HG03025 (cell line): ENCODE data around the gene GPR45.

ENCODE experiments used
- ATAC-seq: cut with Tn5 transposase; IDR thresholded peaks from one replicate; pipeline ENCODE4 v1.9.1; 2021; ENCODE audit warnings: mild to moderate bottlenecking, moderate library complexity; ENCODE audit not compliant: unreplicated experiment, low FRiP score

Gene GPR45

DNA sequence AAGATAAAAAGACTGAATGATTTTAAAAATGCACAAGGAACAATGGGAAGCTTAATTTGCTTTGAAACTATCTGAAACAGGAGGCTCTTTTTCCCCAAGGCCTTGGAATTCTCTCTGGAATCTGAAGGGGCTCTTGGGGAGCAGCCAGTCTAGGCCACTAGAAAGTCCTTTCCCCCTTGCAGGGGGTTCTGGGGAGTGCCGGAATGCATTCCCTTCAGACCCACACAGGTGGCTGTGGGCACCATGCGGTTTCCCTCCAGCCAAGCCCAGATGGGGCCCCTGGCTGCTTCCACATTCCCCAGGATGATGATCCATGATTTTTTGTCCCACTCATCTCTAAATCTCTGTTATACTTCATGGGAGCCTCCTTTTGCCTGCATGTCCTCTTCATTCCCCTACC is 10.7 kb downstream of the GPR45 start:
- ATAC-seq: no peak

DNA sequence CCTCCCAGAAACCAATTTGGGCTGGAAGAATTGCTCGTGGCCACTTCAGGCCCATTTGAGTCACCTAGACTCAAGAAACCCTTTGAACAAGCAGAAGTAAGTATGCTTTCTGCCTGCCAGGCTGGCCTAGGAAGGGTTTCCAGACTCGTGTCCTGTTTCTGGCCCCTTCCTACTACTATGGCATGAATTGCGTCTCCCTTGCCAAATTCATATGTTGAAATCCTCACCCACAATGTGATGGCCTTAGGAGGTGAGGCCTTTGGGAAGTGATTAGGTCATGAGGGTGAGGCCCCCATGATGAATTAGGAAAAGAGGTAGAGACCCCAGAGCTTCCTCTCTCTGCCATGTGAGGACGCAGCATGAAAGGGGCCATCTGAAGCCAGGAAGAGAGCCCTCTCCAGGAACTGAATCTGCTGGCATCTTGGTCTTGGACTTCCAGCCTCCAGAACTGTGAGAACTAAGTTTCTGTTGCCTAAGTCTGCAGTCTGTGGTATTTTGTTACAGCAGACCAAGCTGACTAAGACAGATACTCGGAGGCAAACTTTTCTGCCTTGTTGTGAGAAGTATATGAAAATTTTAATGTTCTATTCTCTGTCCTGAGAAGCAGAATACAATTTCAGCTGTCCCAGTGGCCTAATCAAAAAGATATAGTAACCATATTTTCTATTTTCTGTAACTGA is 13.1 kb downstream of the GPR45 start:
- ATAC-seq: no peak

DNA sequence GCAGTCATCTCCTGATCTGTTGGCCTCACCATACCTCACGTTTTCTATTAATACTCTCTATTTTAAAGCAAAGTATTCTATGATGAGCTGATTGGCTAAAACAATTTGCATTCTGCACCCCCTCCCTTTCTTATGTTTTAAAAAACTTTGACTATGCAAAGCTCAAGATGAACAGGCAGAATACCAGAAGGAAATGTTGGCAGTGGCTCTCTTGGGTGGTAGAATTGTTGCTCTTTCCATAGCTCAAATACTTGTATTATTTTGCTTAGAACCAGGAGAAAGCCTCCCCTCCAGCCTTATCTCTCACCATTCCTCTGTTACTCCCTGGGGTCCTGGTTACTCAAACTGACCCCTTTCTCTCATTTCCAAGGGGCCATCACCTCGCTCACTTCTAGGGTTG is 14.4 kb downstream of the GPR45 start:
- ATAC-seq: no peak

DNA sequence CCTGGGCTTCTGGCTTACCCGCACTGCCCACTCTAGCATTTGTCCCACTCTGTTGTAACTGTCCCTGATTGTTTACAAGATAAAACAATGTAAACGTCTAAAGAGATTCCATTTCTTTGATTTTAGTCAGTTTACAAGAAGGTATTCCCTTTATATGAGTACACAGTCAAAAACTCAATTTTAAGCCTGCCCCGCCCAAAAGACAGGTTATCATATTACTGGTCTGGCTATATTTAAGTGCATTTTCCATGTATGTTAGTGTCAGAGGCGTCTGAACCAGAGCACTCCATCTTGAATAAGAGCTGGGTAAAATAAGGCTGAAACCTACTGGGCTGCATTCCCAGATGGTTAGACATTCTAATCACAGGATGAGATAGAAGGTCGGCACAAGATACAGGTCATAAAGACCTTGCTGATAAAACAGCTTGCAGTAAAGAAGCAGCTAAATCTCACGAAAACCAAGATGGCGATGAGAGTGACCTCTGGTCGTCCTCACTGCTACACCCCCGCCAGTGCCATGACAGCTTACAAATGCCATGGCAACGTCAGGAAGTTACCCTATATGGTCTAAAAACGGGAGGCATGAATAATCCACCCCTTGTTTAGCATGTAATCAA is 15.0 kb downstream of the GPR45 start:
- no peak for ATAC-seq

DNA sequence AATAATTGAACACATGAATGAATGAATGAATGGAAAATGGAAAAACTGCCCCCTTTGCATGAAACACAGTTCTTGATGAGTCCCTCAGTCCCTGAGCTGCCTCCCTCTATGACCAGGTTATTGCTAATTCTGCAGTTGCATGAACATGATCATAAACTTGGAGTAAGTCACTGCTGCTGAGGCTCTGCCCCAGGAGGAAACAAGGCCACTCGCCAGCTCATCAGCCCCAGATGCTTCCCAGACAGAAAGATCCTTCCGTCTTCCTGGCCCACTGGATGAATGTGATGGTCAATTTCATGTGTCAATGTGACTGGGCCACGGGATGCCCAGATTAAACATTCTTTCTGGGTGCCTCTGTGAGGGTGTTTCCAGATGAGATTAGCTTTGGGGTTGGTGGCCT is 16.4 kb downstream of the GPR45 start:
- no peak for ATAC-seq

DNA sequence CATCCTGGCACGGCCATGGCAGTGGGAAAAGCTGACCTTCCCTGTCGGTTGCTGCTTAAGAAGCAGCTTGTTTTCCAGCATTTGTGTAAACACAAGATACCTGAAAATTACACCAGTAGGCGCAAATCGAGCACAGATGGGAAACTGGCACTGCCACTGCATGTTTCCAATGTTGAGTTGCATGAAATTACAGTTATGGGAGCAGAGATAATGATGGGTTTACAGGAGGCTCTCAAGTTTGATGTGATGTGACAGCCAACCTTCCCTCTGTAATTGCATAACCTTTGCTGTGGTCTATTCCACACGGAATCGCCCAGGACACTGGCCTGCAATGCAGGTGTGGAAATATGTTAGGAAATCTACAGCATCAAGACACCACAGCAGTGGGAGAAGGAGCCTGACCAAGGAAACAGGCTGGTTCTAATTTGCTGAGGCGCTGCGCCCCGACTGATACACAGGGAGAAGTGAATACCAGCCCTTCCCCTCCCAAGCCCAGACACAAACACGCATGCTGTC is 17.4 kb downstream of the GPR45 start:
- ATAC-seq: no peak

DNA sequence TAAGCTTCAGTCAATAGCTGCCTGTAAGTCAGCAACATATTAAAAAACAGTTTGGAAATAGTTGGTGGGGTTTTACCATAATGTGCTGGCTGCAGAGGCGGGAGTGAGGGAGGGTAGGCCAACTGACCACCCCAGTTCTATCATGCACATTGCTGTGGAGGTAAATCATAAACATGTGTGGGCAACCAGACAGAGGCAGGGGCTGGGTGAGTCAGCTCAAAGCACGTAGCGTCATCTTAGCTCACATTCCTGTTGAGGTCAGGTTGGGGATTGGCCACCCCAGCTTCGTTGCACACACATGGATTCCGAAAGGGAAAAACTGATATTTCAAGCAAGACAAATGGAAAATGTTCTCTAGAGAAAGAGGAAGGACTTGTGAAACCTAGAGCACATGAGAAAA is 19.5 kb downstream of the GPR45 start:
- ATAC-seq: no peak

DNA sequence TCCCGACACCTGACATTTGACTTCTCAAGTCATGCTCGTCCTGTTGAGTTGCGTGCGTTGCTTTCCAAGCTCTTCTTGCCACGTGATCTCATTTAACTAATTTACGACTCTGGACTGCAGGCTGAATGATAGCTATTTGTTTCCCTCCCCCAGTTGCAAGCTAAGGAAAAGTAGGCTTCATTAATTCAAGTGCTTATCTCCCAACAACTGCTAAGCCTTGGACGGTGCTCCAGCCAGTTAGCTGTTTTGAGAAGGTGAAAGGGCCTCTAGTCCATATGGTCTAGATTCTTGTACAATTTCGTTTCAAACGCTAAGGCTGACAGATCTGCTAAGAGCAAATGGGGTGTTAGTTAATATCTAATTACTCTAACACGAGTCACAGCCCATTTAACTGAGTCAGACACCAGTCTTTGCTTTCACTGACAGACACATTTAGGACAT is 21.1 kb downstream of the GPR45 start:
- no peak for ATAC-seq

DNA sequence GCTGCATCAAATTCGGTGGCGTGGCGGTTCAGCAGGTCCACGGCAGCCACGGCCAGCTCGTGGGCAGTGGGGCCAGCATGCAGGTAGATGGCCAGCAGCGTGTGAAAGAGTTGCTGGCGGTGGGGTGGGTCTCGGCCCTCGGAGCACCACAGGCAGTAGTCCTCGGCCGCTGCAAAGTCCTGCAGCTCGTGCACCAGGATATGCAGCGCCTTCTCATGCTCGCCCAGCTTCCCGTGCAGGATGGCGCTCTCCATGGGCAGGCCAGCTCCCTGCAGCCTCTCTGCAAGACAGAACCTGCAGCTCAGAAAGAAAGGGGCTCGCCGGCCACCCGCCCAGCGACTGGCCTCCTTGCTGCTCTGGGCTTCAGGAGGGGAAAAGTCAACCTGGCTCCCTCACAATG is 27.9 kb downstream of the GPR45 start:
- ATAC-seq: no peak

DNA sequence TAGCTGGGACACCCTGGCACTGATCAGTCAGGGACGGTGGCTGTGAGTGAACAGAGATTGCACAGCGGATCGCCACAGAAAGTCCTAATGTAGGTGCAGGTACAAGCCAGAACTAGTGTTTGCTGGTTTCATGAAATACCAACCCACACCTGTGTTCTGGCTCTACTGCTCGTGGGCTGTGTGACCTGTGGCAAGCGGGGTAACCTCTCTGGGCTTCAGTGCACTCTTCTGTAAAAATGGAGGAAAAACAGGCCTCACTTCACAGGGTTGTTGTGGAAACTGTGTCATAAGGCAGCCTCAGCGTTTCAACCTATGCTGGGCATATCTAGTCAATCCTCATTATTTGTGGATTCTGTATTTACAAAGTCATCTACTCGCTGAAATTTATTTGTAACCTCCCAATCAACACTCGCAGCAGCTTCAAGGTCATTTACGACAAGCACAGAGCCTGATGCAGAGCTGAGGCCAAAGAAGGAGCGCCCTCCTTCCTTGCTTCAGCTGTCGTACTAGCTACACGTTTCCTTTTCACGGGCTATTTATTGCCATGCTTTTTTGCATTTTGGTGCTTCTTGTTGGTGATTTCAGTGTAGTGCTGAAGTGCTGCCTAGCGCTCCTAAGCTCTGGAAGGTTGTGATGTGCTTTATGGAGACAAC is 30.0 kb downstream of the GPR45 start:
- ATAC-seq: no peak

DNA sequence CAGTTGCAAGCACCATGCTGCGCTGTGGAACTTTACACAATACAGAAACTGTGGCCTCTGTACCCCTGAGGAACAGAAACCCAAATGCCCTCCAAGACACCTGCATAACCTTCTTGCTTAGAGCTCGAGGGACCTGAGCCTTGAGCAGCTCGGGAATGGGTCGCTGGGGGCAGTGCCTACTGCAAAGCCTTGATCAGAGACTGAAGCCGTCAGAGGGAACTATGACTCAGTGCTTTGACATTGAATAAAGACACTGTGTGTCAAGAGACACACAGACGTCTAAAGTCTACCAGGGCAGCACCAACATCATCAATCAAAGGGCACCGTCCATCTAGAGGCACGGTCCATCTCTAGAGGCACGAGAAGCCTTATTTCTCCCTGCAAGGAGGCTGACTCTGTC is 30.6 kb downstream of the GPR45 start:
- ATAC-seq: no peak

DNA sequence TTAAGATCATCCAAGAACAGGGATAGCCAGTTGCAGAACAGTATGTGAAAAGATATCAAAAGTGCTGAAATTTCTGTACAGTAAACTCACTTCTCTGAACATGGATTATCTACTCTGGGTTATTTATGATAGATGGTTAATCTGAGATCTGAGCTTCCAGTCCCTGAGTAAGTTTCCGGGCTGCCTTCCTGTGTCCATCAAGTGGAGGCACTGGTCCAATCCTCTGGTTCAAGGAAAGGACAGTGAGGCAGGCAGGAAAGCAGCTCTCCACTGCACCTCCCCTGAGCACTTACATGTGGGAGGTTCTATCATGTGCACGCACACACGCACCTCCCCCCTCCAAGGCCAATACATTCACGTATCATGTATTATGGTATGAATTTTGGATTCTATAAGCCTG is 32.5 kb downstream of the GPR45 start:
- ATAC-seq: no peak

DNA sequence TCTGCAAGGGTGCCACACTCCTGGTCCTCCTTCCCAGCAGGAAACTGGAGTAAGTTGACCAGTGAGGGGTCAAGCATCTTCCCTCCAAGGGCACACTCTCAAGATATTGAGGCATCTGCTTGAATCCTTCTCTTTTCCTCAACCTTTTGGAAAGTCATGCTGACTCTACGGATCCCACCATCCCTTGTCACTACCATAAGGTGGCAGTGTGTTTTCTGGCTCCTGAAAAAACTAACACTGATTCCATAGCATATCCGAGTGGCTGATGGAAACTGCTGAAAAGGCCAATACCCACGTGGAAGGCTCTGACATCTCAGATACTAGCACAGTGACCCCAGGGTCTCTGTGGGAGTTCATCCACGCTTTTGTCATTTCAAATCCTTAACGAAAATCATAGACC is 37.1 kb downstream of the GPR45 start:
- no peak for ATAC-seq

DNA sequence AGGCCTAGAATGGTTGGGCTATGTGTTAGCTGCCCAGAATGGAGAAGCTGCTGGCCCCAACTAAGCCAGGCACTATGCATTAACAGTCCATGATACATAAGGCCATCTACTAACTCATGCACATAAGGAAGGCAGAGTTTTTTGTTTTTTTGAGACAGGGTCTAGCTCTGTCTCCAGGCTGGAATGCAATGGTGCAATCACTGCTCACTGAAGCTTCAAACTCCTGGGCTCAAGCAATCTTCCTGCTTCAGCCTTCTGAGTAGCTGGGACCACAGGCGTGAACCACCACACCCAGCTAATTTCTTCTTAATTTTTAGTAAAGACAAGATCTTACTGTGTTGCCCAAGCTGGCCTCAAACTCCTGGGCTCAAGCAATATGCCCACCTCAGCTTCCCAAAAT is 37.6 kb downstream of the GPR45 start:
- ATAC-seq: no peak

DNA sequence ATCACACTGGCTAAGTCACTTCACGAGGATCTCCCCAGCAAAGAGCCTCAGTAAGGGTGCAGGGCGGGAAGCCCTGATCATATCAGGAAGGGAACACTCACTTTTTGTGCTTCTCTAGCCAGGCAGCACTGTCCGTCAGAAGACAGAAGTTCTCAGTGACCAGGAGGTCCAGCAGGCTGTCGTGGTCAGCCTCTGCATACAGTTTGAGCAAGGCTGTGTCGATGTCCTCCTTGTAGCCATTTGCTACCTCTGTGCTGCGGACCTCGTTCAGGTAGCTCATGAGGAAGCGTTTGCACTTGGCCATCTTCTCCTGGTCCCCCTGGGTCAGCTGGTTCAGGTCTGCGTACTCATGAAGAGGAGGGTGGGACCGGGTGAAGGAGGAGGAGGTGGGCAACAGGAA is 38.7 kb downstream of the GPR45 start:
- no peak for ATAC-seq

DNA sequence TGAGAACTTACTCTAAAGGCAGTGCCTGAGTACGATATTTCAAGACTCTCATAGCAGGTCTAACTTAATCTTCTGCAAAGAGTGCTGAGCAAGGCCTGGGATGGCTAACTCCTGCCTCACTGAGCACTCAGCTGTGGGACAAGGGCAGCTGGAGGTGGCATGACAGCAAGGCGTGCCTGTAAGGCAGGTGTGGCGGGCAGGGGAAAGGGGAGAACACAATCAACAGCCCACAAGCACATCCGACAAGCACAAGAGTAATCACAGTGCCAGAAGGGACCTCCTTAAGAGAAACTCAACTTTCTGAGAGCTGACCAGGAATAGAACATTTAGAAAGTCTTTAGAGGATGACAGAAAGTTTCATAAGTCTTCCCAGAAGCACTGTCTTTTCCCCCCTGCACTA is 42.0 kb downstream of the GPR45 start:
- ATAC-seq: no peak

DNA sequence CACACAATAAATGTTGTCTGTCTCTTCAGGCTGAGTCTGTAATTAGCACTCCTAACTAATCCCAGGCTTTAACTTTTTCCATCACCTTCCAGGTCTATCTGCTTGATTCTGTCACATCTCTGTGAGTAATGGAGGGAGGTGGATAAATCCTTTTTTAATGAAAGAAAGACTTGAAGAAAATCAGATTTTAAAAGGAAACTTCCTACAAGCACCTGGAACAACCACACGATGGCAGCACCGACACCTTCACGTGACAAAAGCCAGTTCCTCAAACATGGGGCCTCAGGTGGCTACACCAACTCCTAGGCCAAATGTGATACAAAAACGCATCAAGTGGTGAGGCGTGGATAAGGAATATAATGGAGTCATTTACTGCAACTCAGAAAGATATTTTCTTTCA is 46.1 kb downstream of the GPR45 start:
- ATAC-seq: no peak

DNA sequence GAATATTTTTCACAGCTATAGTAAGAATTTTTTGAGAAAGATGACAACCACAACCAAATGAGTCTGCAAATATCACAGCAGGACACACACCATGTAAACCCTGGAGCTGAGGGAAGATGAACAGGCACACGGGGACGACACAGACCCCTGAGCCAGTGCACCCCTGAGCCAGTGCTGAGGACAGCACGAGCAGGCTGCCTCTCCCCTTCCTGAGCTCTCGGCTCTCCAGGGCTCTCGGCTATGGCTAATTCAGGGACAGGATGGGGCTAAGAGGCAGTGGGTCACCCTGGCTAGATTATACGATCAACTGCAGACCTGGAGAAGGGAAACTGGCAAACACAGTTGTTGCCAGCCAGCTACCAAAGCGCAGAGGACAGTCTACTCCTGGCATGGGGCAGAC is 46.6 kb downstream of the GPR45 start:
- no peak for ATAC-seq

DNA sequence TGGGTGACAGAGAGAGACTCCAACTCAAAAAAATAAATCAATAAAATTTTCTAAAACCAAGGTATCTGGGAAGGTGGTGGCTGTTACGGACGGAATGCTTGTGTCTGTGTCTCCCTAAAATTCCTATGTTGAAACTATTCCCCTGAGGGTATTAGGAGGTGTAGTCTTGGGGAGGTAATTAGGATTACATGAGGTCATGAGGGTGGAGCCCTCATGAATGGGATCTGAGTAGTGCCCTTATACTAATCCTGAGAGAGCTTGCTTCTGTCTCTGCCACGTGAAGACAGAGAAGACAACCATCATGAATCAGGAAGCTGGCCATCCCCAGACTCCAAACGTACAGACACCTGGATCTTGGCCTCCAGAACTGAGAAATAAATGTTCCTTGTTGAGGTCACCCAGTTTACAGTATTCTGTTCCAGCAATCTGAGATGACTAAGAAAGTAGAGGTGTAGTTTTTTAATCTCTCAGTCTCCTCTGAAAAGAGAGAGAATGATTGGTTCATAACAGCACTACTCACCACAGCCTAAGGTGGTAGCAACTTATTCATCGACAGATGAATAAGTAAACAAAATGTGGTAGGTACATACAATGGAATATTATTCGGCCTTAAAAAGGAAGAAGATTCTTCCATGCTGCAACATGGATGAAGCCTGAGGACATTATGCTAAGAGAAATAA is 49.6 kb downstream of the GPR45 start:
- no peak for ATAC-seq

DNA sequence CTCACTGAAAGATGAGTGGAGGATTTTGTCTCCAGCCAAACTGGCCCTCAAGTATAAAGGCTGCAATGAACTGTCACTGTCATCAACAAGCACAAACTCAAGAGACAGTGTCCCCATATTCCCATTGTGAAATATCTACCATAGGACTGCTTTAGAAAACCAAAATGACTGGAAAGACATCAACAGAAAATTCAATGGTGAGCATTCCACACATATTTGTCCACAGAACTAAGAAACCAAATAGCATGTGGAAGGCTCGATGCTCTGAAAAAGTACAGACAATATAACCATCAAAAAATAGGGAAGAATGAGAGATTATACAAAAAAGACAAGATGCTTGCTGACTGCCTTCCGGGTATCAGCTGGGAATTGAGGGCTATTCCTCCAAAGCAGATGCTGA is 50.4 kb downstream of the GPR45 start:
- no peak for ATAC-seq
